ENCODE measurements around the gene DAPK1.

The DAPK1 gene

DNA sequence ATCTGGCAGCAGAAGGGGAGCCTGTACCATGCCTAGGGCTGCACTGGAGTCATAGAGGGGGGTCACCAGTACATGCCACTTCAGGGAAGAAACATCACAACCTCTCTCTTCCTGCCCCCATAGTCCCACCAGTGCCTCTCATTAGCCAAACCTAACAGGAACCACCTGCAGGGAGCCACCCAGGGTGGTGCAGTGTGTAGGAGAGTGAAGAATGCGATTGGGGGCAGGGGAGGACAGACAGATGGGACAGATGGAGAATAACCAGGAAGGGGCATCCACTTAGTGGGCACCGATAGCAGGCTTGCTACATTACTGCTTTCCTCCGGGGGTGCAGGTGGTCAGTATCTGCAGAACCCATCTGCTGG, 19.2 kb downstream of the DAPK1 start:
- DNase-seq (ENCODE audit: low read depth in 2 of 2): no peak

DNA sequence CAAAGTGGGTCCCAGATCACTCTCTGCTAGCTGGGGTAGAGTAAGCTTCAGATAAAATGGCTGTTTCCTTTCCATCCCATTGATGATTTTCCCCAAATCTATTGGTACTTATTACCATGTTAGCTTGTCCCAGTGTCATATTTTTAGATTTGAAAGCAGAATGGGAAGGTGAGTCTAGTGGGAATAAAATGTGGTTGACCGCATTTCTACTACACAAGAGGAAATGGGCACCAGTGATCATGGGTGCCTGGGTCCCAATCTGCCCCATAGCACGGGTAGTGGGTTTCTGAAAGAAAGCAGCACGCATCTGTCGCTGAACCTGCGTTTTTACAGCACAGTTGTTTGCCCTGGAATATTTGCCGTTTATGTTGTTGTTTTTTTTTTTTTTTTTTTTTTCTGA, 20.1 kb downstream of the DAPK1 start:
- DNase-seq (ENCODE audit: low read depth in 2 of 2): no peak

DNA sequence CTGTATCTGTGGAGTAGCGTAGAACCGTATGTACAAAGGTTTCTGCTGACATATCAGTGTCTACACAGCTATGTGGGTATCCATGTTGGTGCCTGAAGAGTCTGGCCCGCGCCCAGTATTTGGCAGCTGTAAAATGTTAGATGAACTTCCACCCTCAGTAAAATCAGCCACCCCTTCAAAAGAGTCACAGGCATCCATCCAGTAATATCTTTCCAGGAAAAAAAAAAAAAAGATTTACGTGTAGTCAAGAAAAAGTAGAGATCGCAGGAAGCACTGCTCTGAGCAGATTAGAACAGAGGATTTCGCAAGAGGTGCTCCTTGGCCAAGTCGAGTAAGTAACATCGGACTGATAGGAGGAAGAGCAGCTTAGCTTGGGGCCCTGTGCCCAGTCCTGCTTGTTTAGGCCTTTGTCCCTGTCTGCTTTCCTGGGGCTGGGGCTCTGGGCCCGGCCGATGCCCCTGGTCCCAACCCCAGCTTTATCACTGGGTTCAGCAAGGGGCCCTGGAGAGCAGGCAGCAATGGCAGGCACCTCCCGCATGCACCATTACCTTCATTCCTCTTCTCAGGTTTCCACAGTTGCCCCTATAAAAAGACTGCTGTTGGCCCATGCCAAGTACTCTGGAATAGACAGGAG, 21.2 kb downstream of the DAPK1 start:
- DNase-seq (ENCODE audit: low read depth in 2 of 2): no peak

DNA sequence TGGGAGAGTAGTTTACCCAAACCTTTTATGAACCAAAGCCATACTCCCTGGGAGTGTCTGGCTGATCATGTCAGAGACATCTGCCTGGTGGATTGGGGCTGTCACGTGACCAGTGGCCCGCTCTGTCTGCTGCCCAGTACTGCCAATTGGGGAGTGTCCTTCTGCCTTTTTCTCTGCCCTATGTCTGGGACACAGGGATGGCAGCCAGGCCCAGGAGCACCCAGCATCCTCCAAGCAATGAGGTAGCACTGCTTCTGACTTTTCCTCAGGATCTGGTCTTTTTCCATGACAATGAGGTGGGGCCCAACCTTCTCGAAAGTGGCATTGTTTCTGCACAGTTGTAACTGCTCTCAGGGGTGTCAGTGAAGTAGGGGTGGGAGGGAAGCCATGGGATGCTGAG, 21.8 kb downstream of the DAPK1 start:
- no peak for DNase-seq (ENCODE audit: low read depth in 2 of 2)

DNA sequence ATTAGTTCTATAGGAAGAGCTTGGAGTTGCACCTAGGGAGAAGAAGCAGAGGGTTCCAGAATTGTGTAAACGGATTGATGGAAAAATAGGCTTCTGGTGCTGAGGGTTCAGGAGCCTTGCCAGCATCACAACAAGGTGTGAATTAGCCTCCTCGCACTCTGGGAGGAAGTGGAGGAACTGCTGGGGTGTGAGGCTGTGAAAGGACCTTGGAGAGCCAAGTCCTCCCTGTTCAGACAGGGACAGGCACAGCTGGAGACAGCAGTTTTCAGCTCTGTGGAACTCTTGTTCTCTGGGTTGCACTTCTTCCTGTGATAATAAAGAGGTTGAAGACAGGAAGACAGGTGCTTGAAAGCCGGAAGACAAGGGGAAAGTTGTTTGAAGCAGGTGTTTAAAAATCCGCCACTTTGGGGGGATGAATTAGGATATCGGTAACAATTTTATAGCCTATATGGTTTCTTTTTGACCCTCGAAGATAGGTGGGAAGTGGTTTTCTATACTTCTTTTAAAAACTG, 22.6 kb downstream of the DAPK1 start:
- DNase-seq (ENCODE audit: low read depth in 2 of 2): no peak

DNA sequence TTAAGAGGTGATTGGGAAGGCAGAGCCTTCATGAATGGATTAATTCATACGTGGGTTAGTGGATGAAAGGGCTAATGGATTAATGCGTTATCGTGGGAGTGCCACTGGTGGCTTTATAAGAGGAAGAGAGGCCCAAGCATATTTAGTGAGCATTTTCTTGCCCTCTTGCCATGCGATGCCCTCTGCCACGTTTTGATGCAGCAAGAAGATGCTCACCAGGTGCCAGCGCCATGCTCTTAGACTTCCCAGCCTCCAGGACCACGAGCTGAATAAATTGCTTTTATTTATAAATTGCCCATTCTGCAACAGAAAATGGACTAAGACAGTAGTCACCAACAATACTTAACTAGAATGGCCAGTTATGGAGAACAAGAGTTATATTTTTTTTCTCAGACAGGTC, 24.2 kb downstream of the DAPK1 start:
- DNase-seq (ENCODE audit: low read depth in 2 of 2): no peak

DNA sequence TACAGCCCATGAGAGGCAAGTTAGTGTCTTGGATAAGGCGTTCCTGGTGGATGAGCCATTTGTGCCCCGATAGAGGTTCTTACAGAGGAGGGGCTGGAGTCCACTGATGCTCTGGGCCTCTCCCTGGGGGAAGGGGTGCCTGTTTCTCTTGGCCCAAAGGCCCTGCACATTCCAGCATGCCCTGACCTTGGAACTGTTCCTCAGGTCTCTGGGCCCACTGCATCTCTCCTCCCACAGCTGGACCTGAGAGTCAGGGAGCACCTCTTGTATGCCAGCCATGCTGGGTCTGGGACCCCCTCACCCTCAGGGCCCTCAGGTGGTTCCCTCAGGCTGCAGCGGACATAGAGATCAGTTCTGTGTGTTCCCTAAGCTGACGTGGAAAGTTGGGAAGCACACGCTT, 26.4 kb downstream of the DAPK1 start:
- DNase-seq (ENCODE audit: low read depth in 2 of 2): no peak

DNA sequence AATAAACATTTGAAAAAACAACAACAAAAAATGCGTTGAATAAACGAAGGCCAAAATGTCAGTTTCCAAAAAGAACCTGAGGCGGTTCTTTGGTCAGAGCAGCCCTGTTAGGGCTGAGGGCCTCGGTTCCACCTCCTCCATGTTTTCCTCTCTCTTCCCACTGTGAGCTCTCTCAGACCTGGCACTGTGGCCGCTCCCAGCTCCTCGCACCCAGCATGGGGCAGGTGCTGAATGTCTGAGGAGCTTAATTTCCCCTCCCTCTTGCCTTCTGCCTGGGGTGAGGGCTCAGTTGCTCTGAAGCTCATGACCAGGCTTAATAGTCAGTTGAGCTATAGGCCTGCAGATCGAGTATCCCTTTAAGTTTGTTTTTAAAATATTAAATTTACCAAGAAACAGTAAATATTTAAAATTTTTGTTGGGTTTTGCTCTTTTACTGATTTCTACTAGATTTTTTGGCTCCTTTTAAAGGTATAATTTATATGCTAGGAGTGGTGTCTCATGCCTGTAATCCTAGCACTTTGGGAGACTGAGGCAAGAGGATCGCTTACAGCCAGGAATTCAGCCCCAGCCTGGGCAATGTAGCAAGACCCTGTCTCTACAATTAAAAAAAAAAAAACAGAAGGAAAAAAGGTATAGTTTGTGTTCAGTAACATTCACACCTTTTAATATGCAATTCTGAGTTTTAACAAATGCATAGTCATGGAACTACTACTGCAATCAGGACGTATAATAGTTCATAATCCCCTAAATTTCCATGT, 28.1 kb downstream of the DAPK1 start:
- DNase-seq (ENCODE audit: low read depth in 2 of 2): no peak

DNA sequence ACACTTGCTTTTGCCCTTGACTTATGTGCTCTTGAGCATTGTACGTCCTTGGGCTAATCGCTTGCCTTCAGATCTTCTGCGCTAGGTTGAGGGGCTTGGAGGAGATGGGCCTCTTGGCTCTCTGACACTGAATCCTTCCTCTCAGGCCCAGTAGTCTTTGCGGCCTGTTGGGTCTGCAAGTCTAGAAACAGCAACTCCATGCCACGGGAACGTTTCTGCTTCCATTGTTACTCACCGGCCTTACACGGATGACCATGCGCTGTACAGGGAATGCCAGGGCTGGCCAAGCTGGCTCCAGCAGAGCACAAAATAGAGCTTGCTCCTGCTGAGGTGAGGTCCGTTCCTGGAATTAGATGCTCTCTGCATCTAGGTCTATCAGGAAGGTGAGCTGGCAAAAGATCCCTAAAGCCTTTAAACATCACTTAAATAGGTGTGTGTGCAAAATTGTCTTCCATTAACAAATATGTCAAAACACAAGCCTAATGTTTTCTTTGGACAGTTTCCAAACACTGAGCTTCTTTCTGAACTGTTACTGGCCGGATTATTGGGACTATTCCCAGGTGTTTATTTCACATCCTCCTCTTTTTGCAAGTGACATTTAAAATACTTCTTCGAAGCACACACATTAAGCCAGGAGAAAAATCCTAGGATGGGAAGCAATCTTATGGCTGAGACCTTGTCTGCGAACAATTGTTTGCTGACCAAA, 29.7 kb downstream of the DAPK1 start:
- DNase-seq (ENCODE audit: low read depth in 2 of 2): no peak

DNA sequence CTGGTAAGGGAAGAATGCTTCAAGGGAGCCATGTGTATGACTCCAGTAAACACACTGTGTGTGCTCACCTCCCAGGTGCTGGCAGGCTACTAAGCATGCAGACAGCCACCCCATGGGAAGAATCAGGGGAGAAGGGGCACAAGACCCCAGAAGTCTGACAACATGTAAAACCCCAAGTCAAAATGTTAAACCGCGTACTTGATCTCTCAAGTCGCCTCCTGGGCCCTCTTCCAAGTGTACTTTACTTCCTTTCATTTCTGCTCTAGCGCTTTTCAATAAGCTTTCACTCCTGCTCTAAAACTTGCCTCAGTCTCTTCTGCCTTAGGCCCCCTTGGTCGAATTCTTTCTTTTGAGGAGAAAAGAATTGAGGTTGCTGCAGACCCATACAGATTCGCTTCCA, 31.3 kb downstream of the DAPK1 start:
- DNase-seq (ENCODE audit: low read depth in 2 of 2): no peak

DNA sequence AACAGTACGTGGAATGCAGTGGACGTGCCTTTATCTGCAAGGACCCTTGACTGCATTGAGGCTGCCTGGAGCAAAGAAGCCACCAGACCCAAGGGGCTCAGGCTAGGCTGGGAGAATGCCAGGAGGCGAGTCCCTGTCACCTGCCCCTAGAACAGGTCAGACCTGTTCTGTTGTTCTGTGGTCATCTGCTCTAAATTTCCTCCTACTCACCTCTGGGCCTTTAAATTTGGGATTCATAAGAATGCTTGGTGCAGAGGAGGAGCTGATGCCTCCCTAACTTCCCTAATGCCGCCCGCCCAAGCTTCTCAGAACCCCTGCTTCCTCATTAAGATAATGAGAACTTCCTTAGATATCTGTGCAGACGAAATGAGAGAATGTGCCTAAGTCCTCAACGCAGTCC, 32.0 kb downstream of the DAPK1 start:
- DNase-seq (ENCODE audit: low read depth in 2 of 2): no peak

DNA sequence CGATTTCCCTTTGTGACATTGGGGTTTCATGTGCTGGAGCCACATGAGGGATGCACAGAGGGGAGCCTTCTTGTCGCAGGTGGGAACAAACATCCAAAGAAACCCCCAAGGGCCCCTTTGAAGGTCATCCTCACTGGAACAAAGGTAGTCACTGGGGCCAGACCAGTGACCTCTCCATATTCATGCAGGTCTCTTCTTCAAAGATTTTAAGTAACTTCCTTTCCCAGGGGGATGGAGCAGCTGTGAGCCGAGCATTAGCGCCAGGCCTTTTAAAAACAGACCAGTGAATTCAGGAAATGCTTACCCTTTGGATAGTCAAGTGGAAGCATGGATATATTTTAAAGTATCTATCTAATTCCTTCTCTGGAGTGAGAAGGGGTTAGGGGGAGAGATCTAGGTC, 33.0 kb downstream of the DAPK1 start:
- no peak for DNase-seq (ENCODE audit: low read depth in 2 of 2)

DNA sequence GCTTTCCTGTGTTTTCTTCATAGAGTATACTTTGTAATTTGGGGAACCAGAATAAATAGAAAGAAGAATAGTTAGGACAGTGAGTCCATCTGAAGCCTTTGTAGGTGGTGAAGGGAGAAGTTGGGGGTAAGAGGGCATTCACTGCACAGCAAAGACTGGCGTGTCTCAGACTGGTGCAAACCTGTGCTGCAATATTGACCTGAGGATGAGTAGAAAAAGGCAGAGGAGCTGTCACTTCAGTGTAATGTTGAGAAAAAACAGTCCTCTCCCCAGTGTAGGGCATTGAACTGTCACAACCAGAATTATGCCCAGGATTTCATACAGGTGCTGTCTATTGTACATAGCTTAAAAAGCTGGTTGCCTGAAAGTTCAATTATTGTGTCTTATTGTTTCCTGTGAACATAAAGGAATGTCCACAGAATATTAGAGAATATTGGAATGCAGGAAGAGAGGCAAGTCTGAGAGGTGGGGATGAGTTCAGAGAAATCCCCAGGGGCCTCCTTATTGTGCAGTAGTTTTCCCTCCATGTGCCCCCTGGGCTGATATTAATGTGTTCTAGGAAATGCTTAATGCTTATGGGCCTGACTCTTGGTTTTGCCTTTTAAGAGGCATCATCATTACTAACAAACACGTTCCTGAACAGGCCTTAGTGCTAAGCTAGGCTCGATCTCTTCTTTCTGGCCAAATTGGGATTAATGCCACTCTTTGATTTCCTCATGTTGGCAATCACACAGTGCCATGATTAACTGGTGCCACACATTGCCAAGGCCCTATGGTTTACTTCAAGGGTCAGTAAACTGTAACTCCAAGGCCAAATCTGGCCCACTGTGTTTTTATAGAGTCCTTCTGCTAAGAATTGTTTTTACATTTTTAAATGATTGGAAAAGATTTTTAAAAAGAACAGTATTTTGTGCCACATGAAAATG, 34.0 kb downstream of the DAPK1 start:
- no peak for DNase-seq (ENCODE audit: low read depth in 2 of 2)

DNA sequence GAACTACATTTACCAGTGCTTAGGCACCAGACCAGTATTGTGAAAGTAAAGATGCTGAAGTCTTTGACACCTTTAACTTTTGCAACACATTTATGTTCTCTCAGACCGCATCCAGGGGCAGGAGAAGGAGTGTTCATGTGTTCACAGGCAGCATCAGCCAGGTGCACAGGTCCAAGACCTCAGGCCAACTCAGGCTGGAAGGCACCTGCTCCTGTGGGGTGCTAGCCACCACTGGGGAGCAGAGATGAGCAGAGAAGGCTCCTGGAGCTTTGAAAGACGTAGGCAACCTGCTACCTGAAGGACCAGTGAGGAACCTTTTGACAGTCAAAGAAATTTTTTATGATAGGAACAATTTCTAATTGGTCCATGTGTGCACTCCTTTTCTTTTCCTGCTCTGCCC, 35.6 kb downstream of the DAPK1 start:
- no peak for DNase-seq (ENCODE audit: low read depth in 2 of 2)

DNA sequence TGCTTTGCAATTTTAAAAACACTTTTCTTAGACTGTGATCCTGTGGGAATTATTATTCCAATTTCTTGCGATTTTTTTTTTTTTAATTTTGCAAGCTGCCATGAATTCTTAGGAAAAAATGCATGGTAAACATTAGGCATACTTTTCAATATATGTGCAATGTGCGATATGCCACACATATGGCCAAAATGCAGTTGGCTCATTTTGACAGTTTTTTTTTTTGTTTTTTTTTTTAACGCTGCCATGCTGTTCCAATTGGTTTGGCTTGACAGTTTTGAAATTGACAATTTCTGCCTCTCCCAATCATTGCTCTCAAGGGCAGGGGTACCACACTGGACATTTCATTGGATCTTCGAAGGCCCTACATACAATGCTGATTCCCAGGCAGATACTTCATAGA, 36.4 kb downstream of the DAPK1 start:
- no peak for DNase-seq (ENCODE audit: low read depth in 2 of 2)

DNA sequence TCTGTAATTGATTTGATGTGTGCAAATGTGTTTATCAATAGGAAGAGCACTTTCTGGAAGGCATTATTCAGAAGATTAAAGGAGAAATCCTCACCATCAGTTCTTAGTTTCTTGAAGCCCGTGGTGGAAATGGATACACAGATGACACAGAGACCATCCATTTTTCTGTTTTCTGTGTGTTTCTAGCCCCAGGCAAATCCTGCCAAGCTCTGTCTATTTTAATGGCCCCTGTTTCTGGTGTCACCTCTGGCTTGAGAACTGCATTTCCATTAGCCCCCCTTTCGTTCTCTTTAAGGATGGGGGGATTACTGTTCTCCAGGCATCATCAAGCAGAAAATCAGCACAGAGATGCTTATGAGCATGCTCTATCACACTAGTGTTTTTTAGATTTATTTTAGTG, 37.3 kb downstream of the DAPK1 start:
- no peak for DNase-seq (ENCODE audit: low read depth in 2 of 2)

DNA sequence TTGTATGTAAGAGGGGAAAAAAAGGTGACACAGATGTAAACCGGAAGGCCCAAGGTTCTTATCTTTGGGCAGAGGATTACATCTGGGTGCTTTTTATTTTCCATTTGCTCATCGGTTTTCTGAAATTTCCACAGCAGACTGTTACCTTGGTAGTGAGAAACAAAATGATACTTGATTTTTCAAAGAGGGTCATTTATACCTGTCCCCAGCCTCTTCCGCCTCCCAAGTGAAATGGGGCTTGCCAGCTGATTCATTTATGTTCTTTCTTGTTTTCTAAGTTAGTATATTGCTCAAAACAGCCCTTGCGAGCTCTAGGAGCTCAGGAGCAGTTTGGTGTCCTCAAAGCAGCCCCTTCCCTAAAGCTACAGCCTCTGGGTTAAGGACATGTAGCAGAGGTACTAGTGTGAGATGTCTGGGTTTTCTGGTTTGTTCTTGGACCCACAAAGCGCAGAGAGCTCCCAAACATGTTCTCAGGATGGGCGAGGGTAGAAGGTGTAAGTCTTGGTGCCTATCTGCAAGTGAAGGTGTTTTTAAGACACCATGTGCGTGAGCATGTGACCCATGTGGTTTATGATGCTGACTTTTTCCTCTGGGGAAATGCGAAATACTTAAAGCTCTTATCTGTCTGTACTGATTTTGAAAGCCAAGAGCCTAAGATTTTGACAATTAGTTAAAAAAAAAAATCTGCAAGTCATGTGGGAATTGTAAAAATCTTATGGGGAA, 38.3 kb downstream of the DAPK1 start:
- DNase-seq (ENCODE audit: low read depth in 2 of 2): no peak

DNA sequence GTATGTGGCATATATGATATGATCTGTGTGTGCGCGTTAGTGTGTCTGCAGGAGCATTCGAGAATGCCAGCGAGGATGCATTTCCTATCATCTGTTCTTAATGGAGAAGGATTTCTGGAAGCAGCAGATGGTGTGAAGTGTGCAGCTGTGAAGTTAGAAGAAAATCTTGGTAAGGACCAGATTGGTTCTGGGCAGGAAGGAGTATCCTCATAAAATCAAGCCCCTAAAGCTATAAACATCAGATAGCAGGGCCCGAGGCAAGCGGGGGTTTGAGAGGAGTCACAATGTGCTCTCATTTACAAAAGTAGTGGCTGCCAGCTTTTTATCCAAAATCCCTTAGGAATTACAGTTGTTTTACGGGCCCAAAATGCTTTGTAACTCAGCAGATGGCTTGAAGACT, 40.0 kb downstream of the DAPK1 start:
- no peak for DNase-seq (ENCODE audit: low read depth in 2 of 2)

DNA sequence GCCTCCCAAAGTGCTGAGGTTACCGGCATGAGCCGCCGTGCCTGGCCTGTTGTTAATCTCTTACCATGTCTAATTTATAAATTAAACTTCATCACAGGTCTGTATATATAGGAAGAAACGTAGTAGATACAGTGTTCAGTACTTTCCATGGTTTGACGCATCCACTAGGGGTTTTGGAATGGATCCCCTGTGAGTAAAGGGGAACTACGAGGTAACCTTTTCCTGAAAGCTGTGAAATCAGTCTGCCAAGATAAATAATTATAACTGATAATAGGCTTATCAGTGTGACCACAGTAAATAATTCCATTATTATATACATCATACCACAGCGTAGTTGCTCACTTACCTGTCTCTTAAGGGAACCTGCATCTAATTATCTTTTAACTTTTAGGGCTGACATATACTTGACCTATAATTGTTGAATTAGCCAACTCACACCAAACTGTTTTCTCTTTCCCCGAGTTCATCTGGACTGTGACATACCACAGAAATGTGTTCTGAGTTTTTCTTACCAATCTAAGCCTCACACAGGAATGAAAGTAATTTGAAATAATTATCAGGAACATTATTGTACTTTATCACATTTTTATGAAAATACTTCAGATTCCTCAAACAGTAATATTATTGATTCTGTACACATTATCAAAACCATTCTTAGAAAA, 42.9 kb downstream of the DAPK1 start:
- no peak for DNase-seq (ENCODE audit: low read depth in 2 of 2)

DNA sequence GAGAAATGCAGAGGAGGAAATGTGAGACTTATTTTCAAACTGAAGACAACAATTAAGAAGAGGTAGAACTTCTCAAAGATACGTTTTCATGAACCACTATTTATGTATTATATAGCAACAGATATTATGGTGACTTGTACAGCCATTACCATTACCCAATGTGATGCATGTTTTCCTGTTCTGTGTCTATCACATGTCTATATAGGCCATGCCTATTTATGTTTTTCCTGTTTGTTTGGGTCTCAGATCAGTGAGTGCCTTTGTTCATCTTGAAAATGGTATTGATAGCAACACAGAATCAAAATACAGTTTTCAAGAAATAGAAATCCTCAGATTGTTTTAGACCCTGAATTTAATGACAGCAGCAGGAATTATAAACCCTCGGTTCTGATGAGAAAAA, 44.0 kb downstream of the DAPK1 start:
- DNase-seq (ENCODE audit: low read depth in 2 of 2): no peak

DNA sequence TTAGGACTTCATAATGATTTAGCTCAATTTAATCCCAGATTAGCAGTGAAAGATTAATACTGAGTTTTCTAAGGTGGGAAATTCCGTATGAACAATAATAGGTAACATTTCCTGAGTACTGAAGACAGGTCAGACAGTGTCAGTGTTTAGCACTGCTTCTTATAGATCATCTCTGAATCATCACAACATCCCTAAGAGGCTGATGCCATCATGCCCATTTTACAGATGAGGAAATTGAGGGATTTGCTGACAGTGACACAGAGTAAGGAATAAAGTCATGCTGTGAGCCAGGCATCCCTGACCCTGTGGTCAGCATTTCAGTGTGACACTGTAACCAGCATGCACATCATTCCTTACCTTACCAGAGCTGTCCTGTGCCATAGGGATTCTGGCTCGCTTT, 44.5 kb downstream of the DAPK1 start:
- no peak for DNase-seq (ENCODE audit: low read depth in 2 of 2)
